Hepatocyte (in vitro differentiated cells): ENCODE data around the gene TSPAN31. TPM values are rescaled to one million over a fixed set of nuclear protein-coding genes. Genes with fewer than 3 reads are reported as not detected.

Experiments
- DNase-seq: peaks from one replicate; pipeline ENCODE4 v3.0.0-alpha.2; 2016; ENCODE audit warnings: low spot score
- H2AFZ ChIP-seq: fragments of 200-600 bp; sonication (generic); 2 replicates; pipeline ENCODE4 v1.6.0; 2016; ENCODE audit warnings: antibody characterized with exemption, mild to moderate bottlenecking
- H3K27ac ChIP-seq: fragments of 200-600 bp; sonication (generic); 2 replicates; pipeline ENCODE4 v1.5.1; 2016; ENCODE audit warnings: mild to moderate bottlenecking
- H3K27me3 ChIP-seq: fragments of 200-600 bp; sonication (generic); 2 replicates; pipeline ENCODE4 v1.6.1; 2016
- H3K36me3 ChIP-seq: fragments of 200-600 bp; sonication (generic); replicated peaks from 2 replicates; pipeline ENCODE4 v1.5.1; 2016; ENCODE audit warnings: low read depth; ENCODE audit not compliant: insufficient read depth
- H3K4me1 ChIP-seq: fragments of 200-600 bp; sonication (generic); 2 replicates; pipeline ENCODE4 v1.5.1; 2016; ENCODE audit warnings: mild to moderate bottlenecking, moderate library complexity; ENCODE audit not compliant: insufficient read depth
- H3K4me2 ChIP-seq: fragments of 200-600 bp; sonication (generic); 2 replicates; pipeline ENCODE4 v1.6.0; 2016
- H3K4me3 ChIP-seq: fragments of 200-600 bp; sonication (generic); 2 replicates; pipeline ENCODE4 v1.5.1; 2016; ENCODE audit warnings: mild to moderate bottlenecking
- H3K79me2 ChIP-seq: fragments of 200-600 bp; sonication (generic); 2 replicates; pipeline ENCODE4 v1.6.0; 2017; ENCODE audit warnings: mild to moderate bottlenecking
- H3K9me2 ChIP-seq: fragments of 200-600 bp; sonication (generic); replicated peaks from 2 replicates; pipeline ENCODE4 v1.6.0; 2017; ENCODE audit warnings: mild to moderate bottlenecking; ENCODE audit not compliant: insufficient read depth
- H3K9me3 ChIP-seq: fragments of 200-600 bp; sonication (generic); 2 replicates; pipeline ENCODE4 v1.5.1; 2016; ENCODE audit warnings: low read depth, mild to moderate bottlenecking
- H4K20me1 ChIP-seq: fragments of 200-600 bp; sonication (generic); 2 replicates; pipeline ENCODE4 v1.6.0; 2016; ENCODE audit warnings: mild to moderate bottlenecking; ENCODE audit not compliant: insufficient read depth, poor library complexity, severe bottlenecking
- CTCF ChIP-seq: fragments of 200-600 bp; sonication (generic); IDR thresholded peaks from 2 replicates; pipeline ENCODE4 v1.5.1; 2016; ENCODE audit warnings: antibody characterized with exemption, mild to moderate bottlenecking; ENCODE audit not compliant: poor library complexity
- EZH2 ChIP-seq: fragments of 200-600 bp; sonication (generic); IDR thresholded peaks from 2 replicates; pipeline ENCODE4 v1.6.1; 2016; ENCODE audit warnings: antibody characterized with exemption, mild to moderate bottlenecking, borderline replicate concordance
- EZH2phosphoT487 ChIP-seq: fragments of 200-600 bp; sonication (generic); IDR thresholded peaks from one replicate; pipeline ENCODE4 v1.6.1; 2018; ENCODE audit warnings: antibody characterized with exemption, mild to moderate bottlenecking, low read depth, moderate library complexity; ENCODE audit not compliant: unreplicated experiment, severe bottlenecking
- WGBS: methylation state at CpG from one replicate; pipeline ENCODE4 v1.1.6; 2016; ENCODE audit warnings: low lambda C conversion rate; ENCODE audit errors: missing lambda C conversion rate; 5-methylcytosine and 5-hydroxymethylcytosine counted together
- polyA plus RNA-seq: library from polyadenylated mRNA; unstranded; fragments of >200 nt; fragmentation: Nextera tagmentation; extraction: Ambion mirVana; gene quantifications from 2 replicates; pipeline ENCODE4 v1.2.1, GENCODE V29; 2016
- total RNA-seq: library from RNA; depleted of rRNA; stranded (reverse); fragments of >200 nt; gene quantifications from 2 replicates; pipeline ENCODE4 v1.2.3, GENCODE V29; 2014

The TSPAN31 gene
- total and polyA plus RNA-seq, 2 experiments from 2014 or later = 69.2 to 81.3 TPM

GRCh38 chr12:57752668-57753000 is 7.8 kb downstream of the TSPAN31 start:
- Histone ChIP-seq H3K4me3 (no peak overlapping the region), H3K4me2 (peak overlapping the region; percentile 72), H3K36me3 (peaks cover 3% of the 10 kb centered on the region), H3K9me3 (no peaks in the 10 kb centered on the region), H3K27ac (peak overlapping the region; percentile 54), H3K9me2 (no peaks in the 10 kb centered on the region), H3K79me2 (peaks cover 38% of the 10 kb centered on the region), H3K27me3 (no peaks in the 10 kb centered on the region), H3K4me1 (peaks cover 22% of the 10 kb centered on the region), H4K20me1 (peaks cover 3% of the 10 kb centered on the region), H2AFZ (peak overlapping the region; percentile 22)
- no peak for DNase-seq
- TF ChIP-seq EZH2 (no peak), CTCF (no peak), EZH2phosphoT487 (no peak)
- 2% methylated on average over 5 of the region's 5 CpGs for WGBS

DNA sequence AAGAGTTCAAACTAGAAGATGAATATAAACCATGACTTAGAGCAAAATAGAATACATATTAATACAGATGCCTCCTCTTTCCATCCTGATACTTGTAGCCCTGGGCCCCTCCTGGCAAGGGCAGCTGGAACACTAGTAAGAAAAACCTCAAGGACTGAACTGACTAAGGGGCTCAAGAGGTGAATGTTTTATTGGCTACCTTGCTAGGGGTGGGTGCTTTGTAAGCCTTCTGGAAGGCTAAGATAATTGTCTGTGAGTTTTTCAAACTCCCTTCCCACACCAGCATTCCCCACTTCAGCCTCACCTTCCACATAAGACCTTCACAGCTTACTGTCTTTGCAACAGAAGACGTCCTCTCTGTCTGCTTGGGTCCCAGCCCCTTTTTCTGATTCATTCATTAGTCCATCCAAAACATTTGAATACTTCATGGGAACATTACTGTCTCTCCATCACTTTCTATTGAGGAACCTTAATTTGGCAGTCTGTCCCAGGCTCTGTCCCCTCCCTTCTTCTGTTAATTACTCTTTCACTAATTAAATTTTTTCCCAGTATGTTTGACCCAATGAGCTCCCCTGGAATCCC is 9.0 kb downstream of the TSPAN31 start:
- 24% methylated on average over 1 of the region's 1 CpG for WGBS
- no peaks in the 10 kb centered on the region for H3K9me2 ChIP-seq
- peak overlapping the region; percentile 85 for H3K4me2 ChIP-seq
- TF ChIP-seq CTCF = no peak
- no peak for TF ChIP-seq EZH2
- no peak for TF ChIP-seq EZH2phosphoT487
- H3K36me3 ChIP-seq = no peaks in the 10 kb centered on the region
- peaks cover 3% of the 10 kb centered on the region for H4K20me1 ChIP-seq
- H3K27me3 ChIP-seq = no peaks in the 10 kb centered on the region
- H3K27ac ChIP-seq = peak overlapping the region; percentile 42
- H3K79me2 ChIP-seq = peaks cover 39% of the 10 kb centered on the region
- no peak overlapping the region for H2AFZ ChIP-seq
- H3K4me1 ChIP-seq = peaks cover 22% of the 10 kb centered on the region
- no peaks in the 10 kb centered on the region for H3K9me3 ChIP-seq
- no peak for DNase-seq
- H3K4me3 ChIP-seq = no peak overlapping the region

DNA sequence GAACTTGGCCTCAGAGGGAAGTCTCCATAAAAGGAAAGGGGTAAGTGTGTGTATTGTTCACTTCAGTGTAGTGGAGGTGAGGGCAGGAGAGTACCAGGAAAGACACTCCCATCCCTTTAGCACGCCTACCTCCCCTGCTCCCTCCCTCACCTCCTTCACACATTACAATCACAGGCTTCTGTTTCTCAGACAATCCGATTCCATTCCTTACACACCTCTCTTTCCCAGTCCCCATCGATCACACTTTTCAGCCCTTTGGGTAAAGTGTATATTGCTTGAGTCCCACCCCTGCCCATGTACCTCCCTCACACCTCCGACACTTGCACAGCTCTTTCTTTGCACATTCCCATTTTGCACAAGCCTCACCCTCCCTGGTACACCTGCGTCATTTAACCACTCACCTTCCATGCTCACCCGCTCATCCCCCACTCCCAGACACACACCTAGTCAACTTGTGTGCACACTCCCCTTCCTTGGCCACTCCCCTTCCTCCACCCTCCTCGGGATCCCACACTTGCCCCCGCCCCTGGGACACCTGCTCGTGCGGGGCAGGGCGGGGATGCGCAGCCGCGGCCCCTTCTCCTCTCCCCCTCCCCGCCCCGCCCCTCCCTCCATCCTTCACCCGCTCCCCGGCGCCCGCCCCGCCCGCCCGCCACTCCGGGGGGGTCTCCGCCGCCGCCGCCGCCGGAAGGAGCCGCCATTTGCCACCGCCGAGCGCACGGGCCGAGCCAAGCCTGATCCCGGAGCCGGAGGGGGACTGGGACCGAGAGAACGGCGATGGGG is 9.8 kb downstream of the TSPAN31 start, which contains the start of gene MARCHF9:
TSS of gene MARCHF9 (plus strand) at position 693 of the 783 bp plus-strand sequence. CDS start 426 bp downstream, outside the sequence.
- Histone ChIP-seq H3K27me3 (no peaks in the 10 kb centered on the region), H3K4me2 (peak within 1 kb of the TSS; percentile 85), H3K9me3 (no peaks in the 10 kb centered on the region), H3K4me3 (peak within 1 kb of the TSS; percentile 56), H3K9me2 (no peaks in the 10 kb centered on the region), H3K27ac (peak within 1 kb of the TSS; percentile 79), H4K20me1 (peaks cover 3% of the 10 kb centered on the region), H2AFZ (peak within 1 kb of the TSS; percentile 30), H3K79me2 (peaks cover 31% of the 10 kb centered on the region), H3K36me3 (no peaks in the 10 kb centered on the region), H3K4me1 (peaks cover 22% of the 10 kb centered on the region)
- TF ChIP-seq EZH2phosphoT487 (no peak), CTCF (no peak), EZH2 (no peak)
- 8% methylated on average over 6 of the region's 41 CpGs for WGBS
- DNase-seq = peak; percentile 89
